ENCODE data around the gene CLPTM1. TPM values are rescaled to one million over a fixed set of nuclear protein-coding genes. Genes with fewer than 3 reads are reported as not detected.

Gene CLPTM1
- total and polyA plus RNA-seq, 2 of the 8 experiments (the other 6 are each of a cell fraction or from before 2014, with no cell fraction given) = 84.8 to 108 TPM

- no peak overlapping the region for H4K8ac ChIP-seq (ENCODE audit: extremely low read depth, insufficient read depth, low read length)
- H2BK15ac ChIP-seq (ENCODE audit: low read length) = no peak overlapping the region
- no peaks in the 10 kb centered on the region for H3K79me1 ChIP-seq (ENCODE audit: low read depth, low read length)
- peaks cover 6 to 14% (median 11%) of the 10 kb centered on the region in 4 experiments; a peak in 6 of 8 replicates for H3K36me3 ChIP-seq (ENCODE audit: control insufficient read depth in 2 of 4, insufficient read depth in 4 of 4, low read length in 3 of 4)
- H4K5ac ChIP-seq (ENCODE audit: insufficient read length, low read depth, low read length) = no peak overlapping the region
- DNase-seq (ENCODE audit: low read depth in 1 of 2, low spot score in 2 of 2) (no peak), FAIRE-seq (no peak)
- H3K4me3 ChIP-seq (ENCODE audit: extremely low read depth in 1 of 4, insufficient read depth in 2 of 4, low read depth in 3 of 4, low read length in 4 of 4) = no peak overlapping the region
- no peak overlapping the region for H2BK120ac ChIP-seq (replicated peaks; ENCODE audit: low read depth, low read length)
- H3K18ac ChIP-seq (ENCODE audit: extremely low read depth, low read length) = no peak overlapping the region
- H3K4ac ChIP-seq (replicated peaks; ENCODE audit: insufficient read length, low read depth, low read length) = no peak overlapping the region
- no peak overlapping the region for H2BK12ac ChIP-seq (ENCODE audit: low read depth, low read length)
- TF ChIP-seq ASH2L (IDR thresholded peaks at IDR 0.05; ENCODE audit: low read length) = no peak
- TF ChIP-seq PHF8 (conservative IDR thresholded peaks at IDR 0.05; ENCODE audit: low read depth, low read length) = no peak
- TF ChIP-seq ATF2 (IDR thresholded peaks at IDR 0.05; ENCODE audit: low read length) = no peak
- no peak overlapping the region for H2BK5ac ChIP-seq (ENCODE audit: low read depth, low read length)
- no peaks in the 10 kb centered on the region for H3K23me2 ChIP-seq (ENCODE audit: low read depth, low read length)
- no peaks in the 10 kb centered on the region for H3K9me3 ChIP-seq (ENCODE audit: insufficient read depth in 2 of 2, low read depth in 1 of 2, low read length in 1 of 2)
- H4K20me1 ChIP-seq (replicated peaks in 1 of 2; ENCODE audit: control insufficient read depth in 1 of 2, insufficient read depth in 2 of 2, low read length in 2 of 2) = peaks cover 2 to 14% of the 10 kb centered on the region in 2 experiments
- no peak overlapping the region for H2BK20ac ChIP-seq (ENCODE audit: low read length)
- POLR2A ChIA-PET (ENCODE audit: partially characterized antibody) = interaction anchor here (1.6 kb wide), 2 partner anchors 8 to 84 kb away, joined by 4 read pairs; no protein-coding TSS in a partner anchor
- CTCF ChIA-PET (ENCODE audit: partially characterized antibody) = interaction anchor here (1.0 to 1.9 kb wide), 3 partner anchors 33 to 74 kb away, joined by 3 to 5 read pairs (median 5); no protein-coding TSS in a partner anchor
- H2AFZ ChIP-seq (ENCODE audit: low read length) = no peak overlapping the region
- H3K56ac ChIP-seq (replicated peaks; ENCODE audit: insufficient read length, low read depth, low read length) = no peak overlapping the region
- no peak overlapping the region for H3K4me2 ChIP-seq (ENCODE audit: insufficient read depth in 1 of 2, low read depth in 2 of 2, low read length in 2 of 2)
- H3K79me2 ChIP-seq (ENCODE audit: control insufficient read depth in 1 of 2, insufficient read depth in 2 of 2, low read length in 2 of 2) = no peaks in the 10 kb centered on the region
- no peak overlapping the region for H3K9ac ChIP-seq (replicated peaks in 1 of 4; ENCODE audit: extremely low read depth in 1 of 4, low read depth in 3 of 4, low read length in 3 of 4)
- no peaks in the 10 kb centered on the region for H3K27me3 ChIP-seq (replicated peaks in 1 of 4; ENCODE audit: control insufficient read depth in 3 of 4, extremely low read depth in 1 of 4, insufficient read depth in 3 of 4, low read length in 3 of 4)
- H4K91ac ChIP-seq (replicated peaks; ENCODE audit: insufficient read length, low read length) = no peak overlapping the region
- no peak overlapping the region for H2AK5ac ChIP-seq (ENCODE audit: low read depth, low read length)
- H3K23ac ChIP-seq (ENCODE audit: insufficient read length) = no peak overlapping the region
- H3K27ac ChIP-seq (ENCODE audit: low read depth, low read length) = no peak overlapping the region
- no peaks in the 10 kb centered on the region for H3K4me1 ChIP-seq (replicated peaks in 1 of 4; ENCODE audit: control insufficient read depth in 3 of 4, insufficient read depth in 4 of 4, low read length in 3 of 4)
- WGBS, 2 experiments (ENCODE audit: extremely low coverage in 1 of 2, insufficient coverage in 1 of 2, insufficient read length in 1 of 2, insufficient replicate concordance in 2 of 2, low coverage in 1 of 2, low lambda C conversion rate in 2 of 2, missing lambda C conversion rate in 1 of 2) = 87% methylated on average over 4 of the region's 4 CpGs; no CpG with 5 or more reads in 1 of the 2 experiments
- no peak overlapping the region for H3K14ac ChIP-seq (ENCODE audit: insufficient read length)
Measured at GRCh38 chr19:44985445-44985844, 30.3 kb downstream of the CLPTM1 start.
